Stimulated activated CD8-positive, alpha-beta memory T cell treated with anti-CD3 and anti-CD28 coated beads, Interleukin-12 subunit alpha, Interleukin-12 subunit beta, amount 100 ng/mL, for 4 hours (primary cell): ENCODE results near the gene SPINK5.

Source experiments
- DNase-seq: peaks from one replicate; pipeline ENCODE4 v3.0.0-alpha.2; 2020; ENCODE audit warnings: low read depth

SPINK5 gene

DNA sequence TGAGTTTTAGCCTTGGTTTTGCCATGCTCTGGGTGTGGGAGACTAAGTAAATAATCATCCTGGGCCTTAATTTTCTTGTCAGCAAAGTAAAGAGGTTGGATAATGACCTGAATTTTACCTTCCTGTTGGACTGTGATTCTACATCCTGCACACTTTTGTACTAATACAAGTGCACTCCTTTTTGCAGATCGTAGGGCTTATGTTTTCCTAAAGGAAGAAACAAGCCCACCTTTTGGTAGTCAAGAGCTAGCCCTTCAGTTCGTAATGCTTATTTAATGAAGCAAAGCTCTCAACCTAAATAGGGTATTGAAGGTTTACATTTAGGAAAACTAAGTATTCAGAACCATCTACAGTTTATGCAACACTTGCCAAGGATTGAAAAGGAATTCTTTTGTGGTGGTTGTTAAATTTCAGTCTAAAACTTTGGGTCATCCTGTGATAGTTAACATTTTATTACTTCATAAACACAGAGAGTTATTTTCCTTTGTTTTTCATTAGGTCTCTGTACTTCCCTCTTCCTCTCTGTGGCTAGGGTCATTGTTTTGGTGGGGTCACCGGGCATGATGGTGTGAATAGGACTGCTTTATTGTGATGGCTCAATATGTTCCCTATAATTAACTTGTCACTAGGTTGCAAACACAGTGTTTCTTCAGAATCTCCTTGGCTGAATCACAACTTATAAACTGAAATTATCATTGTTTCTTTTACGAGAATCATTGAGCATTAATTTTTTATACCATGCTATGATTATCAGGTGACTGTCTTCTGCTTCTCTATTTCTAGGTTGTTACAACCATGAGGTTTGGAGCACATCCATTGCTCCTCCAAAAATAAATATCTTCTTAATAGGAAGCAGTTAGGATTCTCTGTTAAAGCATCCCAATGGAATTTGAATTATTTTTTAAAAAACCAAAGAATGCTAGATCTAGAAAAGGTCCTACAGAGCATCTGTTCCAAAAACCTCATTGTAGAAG is 28.5 kb downstream of the SPINK5 start:
- DNase-seq, result no peak

DNA sequence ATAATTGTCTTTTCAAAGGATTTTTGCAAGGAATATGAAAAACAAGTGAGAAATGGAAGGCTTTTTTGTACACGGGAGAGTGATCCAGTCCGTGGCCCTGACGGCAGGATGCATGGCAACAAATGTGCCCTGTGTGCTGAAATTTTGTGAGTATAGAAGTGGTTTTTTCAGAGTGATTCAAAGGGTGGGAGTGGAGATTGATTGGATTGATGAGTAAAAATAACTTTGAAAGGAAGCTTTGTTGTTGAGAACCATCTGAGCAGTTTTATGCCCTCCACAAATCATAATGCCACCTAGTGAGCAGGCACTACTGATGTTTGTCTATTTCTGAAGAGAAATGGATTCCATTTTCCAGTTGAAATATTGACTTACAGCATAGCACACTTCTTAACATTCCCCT is 30.6 kb downstream of the SPINK5 start:
- no peak for DNase-seq

DNA sequence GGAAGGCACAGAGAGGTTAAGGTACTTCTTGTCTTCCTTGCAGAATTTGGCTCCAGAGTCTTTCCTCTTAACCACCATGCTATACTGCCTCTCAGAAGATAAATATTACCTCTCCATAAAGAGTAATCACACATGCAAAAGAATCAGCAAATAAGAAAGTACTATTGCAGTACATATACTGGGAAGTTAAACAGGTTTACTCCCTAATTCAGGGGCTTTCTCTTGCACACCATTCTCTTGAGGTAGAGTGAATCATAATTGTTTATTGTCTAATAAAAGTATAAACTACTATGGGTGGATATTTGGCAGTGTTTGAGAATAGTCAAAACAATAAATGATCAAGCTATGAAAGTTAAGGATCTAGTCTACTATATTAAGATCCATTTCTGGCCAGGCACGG is 40.4 kb downstream of the SPINK5 start:
- no peak for DNase-seq

DNA sequence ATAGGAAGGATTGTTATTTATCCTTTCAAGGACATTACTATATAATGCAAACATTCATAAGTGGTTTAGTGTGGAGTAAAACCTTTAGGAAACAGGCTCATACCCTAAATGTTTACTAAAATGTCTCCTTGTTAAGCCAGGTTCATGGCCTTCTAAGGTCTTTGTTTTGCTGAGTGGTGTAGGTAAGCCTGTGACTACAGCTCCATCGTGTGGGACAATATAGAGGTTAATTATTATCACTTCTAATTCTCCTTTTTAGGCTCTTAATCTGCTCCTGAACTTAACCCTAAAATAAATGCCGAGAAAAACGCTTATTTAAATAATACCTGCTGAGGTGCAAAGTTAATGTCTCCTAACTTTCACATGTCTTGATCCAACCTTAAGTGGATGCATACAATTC is 43.8 kb downstream of the SPINK5 start:
- no peak for DNase-seq

- DNase-seq, result no peak
Observed at GRCh38 chr5:148113243-148113642, 49.5 kb downstream of the SPINK5 start.

DNA sequence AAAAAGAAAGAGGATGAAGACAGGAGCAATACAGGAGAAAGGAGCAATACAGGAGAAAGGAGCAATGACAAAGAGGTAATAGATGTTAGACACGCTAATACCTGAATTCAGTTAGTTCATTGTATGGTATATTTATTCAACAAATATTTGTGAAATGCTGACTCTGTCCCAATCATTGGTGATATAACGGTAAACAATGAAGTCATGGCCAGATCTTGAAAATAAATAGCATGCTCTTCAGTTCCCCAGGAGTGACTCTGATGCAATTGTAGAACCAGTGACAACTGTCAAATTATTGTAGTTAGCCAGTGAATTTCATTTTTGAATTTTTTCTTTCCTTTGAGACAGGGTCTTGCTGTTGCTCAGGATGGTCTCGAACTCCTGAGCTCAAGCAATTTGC is 56.5 kb downstream of the SPINK5 start:
- DNase-seq, result no peak

- DNase-seq, result no peak
Observed at GRCh38 chr5:148125641-148126040, 61.9 kb downstream of the SPINK5 start.

DNA sequence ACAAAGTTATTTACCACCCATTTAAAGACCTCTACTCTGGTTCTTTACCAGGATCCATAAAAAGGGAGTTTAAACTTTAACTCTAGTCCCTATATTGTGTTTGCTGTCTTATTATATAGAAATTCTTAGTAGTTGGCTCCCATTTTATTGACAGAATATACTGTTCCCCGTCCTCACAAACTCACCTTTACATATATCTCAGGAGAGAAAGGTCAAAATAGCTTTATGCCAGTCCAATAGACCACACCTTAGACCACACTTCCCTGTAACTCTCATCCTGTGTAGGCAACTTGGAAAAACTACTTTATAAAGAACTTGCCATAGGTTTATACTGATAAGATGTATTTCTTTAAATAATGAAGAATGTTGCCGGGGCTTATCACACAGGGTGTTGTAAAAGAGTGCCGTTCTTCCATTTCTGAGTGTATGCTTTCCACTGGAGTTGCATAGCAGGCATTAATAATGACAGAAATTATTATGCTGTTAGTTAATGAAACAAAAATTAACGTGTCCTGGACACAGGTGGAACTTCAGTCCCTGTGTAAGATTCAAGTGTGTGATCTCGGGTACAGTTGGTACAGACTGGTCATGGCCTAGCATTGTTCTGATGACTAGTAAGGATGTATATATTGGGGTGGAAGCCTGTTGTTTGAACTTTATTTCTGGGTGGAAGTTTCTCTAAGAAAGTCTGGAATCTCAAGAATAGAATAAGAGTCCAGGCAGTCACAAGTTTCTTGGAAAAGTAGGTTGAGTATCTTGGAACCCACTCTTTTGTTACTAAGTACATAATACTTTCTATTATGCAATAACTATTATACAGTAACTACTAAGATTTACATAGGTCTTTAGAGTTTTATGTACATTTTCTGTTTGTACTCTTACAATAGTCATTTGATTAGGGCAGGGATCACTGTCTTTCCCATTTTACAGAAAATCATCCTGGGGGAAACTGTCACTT is 71.6 kb downstream of the SPINK5 start:
- no peak for DNase-seq

DNA sequence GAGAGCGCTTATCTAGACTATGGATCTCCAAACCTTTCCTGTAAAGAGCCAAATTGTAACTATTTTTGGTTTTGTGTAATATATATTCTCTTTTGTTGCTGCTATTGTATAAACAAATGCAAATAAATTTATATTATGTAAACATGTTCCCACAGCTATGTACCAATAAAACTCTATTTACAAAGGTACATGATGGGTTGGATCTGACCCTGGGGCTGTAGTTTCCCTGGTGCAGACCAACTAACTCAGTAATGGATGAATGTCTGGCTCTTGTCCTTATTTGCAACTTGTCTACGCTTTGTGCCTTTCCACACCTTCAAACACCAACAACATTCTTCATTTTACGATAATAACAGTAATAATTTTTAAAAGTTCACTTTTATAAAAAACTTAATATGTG is 77.1 kb downstream of the SPINK5 start:
- no peak for DNase-seq

DNA sequence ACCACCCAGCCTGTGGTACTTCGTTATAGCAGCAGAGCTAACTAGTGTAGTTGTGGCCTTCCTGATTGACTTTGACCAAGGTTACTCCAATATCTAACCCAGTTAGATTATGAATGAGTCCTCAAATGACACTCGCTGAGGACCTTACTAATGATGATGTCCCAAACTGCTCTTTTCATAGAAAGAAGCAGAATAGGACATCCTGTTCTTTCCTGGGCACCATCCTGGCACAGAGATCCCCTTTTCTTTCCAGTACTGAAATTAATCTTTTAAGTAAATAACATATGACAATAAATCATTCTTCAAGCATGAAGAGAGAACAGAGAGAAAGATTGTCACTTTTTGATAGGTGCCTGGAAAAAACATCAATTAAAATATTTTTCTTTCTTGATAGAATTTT is 77.9 kb downstream of the SPINK5 start:
- no peak for DNase-seq

GRCh38 chr5:148145916-148146315 is 82.1 kb downstream of the SPINK5 start:
- no peak for DNase-seq

DNA sequence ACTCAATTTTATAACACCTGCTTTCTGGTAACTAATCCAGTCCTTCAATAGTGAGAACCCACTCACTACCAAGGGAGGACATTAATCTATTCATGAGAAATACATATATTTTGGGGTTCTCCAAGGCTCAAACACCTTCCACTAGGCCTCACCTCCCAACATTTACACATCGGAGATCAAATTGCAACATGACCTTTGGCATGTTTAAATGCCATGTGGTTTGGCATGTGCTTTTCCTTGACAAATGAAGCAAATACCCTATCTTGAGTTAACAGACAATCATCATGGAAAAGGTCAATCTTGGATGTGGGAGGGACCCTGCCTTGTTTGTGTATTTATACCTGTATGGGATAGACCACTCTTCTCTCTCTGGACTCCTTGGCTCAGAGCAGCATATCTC is 82.7 kb downstream of the SPINK5 start:
- DNase-seq, result no peak

GRCh38 chr5:148147415-148147814 is 83.6 kb downstream of the SPINK5 start:
- no peak for DNase-seq

DNA sequence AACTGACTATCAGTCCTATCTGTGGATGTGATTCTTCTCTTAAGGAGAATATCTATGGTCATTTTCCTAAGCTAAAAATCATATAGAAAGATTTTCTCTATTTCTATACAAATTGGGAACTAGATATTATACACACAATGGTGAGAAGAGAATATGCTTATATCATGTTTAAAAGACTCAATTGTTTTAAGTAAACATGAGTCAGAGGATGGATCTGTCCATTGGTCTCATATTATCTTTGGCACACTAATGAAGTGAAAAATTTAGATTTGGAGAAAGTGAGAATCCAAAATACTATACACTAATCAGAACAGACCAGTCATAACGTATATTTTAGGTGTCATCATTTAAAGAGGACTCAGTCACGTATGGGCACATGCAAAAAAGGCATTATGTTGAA is 88.1 kb downstream of the SPINK5 start:
- no peak for DNase-seq

DNA sequence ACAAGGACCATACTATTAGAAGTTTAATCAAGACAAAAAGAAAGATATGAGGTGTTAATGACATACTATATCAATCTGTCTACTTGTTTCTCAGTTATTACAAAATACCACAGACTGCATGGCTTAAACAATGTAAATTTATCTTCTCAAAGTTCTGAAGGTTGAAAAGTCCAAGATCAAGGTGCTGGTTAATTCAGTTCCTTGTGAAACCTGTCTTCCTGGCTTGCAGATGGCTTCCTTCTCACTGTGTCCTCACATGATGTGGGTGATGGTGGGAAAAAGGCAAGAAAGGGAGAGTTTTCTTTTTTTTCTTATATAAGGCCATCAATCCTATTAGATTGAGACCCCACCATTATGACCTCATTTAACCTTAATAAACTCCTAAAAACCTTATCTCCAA is 89.0 kb downstream of the SPINK5 start:
- DNase-seq, result no peak

- DNase-seq, result no peak
Observed at GRCh38 chr5:148156609-148157008, 92.8 kb downstream of the SPINK5 start.

- no peak for DNase-seq
Observed at GRCh38 chr5:148162038-148162437, 98.3 kb downstream of the SPINK5 start.

DNA sequence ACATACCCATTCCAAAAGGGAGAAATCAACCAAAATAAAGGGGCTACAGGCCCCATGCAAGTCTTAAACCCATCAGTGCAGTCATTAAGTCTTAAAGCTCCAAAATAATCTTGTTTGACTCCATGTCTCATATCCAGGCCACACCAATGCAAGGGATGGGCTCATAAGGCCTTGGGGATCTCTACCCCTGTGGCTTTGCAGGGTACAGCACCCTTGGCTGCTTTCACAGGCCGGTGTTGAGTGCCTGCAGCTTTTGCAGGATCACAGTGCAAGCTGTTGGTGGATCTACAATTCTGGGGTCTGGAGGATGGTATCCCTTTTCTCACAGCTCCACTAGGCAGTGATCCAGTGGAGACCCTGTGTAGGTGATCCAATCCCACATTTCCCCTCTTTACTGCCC is 99.6 kb downstream of the SPINK5 start:
- DNase-seq, result no peak

- DNase-seq, result no peak
Observed at GRCh38 chr5:148166550-148167283, 102.9 kb downstream of the SPINK5 start.

DNA sequence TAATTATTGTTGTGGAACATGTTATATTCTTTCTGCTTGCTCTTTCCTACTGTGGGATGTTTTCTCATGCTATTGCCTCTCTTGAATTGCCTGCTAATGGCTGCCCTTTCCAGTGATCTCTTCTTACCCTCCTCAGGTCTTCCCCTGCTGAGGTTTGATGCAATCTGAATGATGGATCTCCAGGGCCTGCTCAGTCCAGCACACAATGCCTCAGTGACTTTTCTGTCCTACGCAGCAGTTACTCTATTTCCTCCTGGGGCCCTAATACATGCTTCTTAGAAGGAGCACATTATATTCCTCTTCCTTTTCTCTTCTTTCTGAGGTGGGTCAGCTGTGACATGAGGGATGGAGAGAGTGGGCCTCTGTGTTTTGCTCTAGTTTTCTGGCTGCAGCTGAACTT is 104.5 kb downstream of the SPINK5 start, which contains the start of gene SPINK14:
SPINK14 (plus strand) TSS at position 301 of the 400 bp plus-strand sequence. CDS start 1,187 bp downstream, outside the sequence.
- DNase-seq, result no peak

GRCh38 chr5:148172377-148172776 is 108.6 kb downstream of the SPINK5 start:
- DNase-seq, result no peak

DNA sequence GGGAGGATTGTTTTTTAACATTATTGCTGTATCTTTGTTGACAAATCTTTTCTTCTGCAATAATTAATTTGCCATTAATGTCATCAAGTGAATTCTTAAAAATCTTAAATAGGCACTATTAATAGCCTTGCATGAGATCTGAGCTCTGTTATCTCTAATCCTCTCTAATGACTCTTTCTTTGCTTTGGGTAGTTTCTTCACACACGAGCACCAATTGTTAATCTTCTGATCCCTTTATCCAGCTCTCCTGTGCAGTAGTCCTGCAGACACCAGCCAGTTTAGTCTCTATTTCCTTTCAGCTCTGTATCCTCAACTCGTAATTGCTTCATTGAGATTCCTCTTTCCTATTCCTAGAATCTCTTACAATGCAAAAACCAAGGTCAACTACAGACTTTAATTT is 112.7 kb downstream of the SPINK5 start:
- DNase-seq, result no peak
